ENCODE measurements around the gene P2RX1. TPM values are rescaled to one million over a fixed set of nuclear protein-coding genes. Genes with fewer than 3 reads are reported as not detected.

The P2RX1 gene
- total and polyA plus RNA-seq, 2 experiments from 2014 or later, result 0.31 to 2.2 TPM

- Mint-ChIP-seq H3K4me1 (peaks cover 43% of the 10 kb centered on the region), H3K27me3 (ENCODE audit: insufficient read depth, low read depth, poor library complexity) (peaks cover 23% of the 10 kb centered on the region), H3K4me3 (peak overlapping the region; percentile 84), H3K9me3 (peaks cover 3% of the 10 kb centered on the region; the same call in 1 of the 3 replicates), H3K36me3 (ENCODE audit: low read depth) (no peaks in the 10 kb centered on the region; the same call in 2 of the 3 replicates), H3K27ac (no peak overlapping the region)
- peak overlapping the region; percentile 83 for H3K4me3 ChIP-seq
- no peaks in the 10 kb centered on the region for H3K36me3 ChIP-seq (ENCODE audit: insufficient read depth)
- peaks cover 17% of the 10 kb centered on the region; the same call in 1 of the 2 replicates for H3F3A ChIP-seq (replicated peaks; ENCODE audit: low read depth)
- H3K4me2 ChIP-seq, result peak overlapping the region; percentile 90
- no peaks in the 10 kb centered on the region for H3K27me3 ChIP-seq (ENCODE audit: insufficient read depth)
- H3K9me2 ChIP-seq (ENCODE audit: insufficient read depth), result no peaks in the 10 kb centered on the region
- 0 out of 2 replicates have a peak, but pooled peaks cover 4% of the 10 kb centered on the region for H3K79me2 ChIP-seq (replicated peaks; ENCODE audit: insufficient read depth)
- peaks cover 28% of the 10 kb centered on the region for H3K4me1 ChIP-seq (ENCODE audit: insufficient read depth)
- DNase-seq (ENCODE audit: low spot score) (peak; percentile 66), ATAC-seq (peak; percentile 41)
- H4K20me1 ChIP-seq (replicated peaks; ENCODE audit: insufficient read depth), result no peaks in the 10 kb centered on the region
- no peak overlapping the region for H2AFZ ChIP-seq
- H3K27ac ChIP-seq (ENCODE audit: low read depth), result no peak overlapping the region
- TF ChIP-seq CTCF (conservative IDR thresholded peaks at IDR 0.05; ENCODE audit: low read depth in 2 of 2) (peak in 1 of 2 experiments; percentile 23; a peak in 1 of 4 replicates), ETS1 (IDR thresholded peaks at IDR 0.05) (no peak)
Measured at GRCh38 chr17:3892095-3892998, 23.9 kb downstream of the P2RX1 start.

- Histone ChIP-seq H3K4me1 (ENCODE audit: insufficient read depth) (peaks cover 28% of the 10 kb centered on the region), H3K79me2 (replicated peaks; ENCODE audit: insufficient read depth) (0 out of 2 replicates have a peak, but pooled peaks cover 4% of the 10 kb centered on the region), H2AFZ (no peak overlapping the region), H3K36me3 (ENCODE audit: insufficient read depth) (no peaks in the 10 kb centered on the region), H3F3A (replicated peaks; ENCODE audit: low read depth) (peaks cover 17% of the 10 kb centered on the region; the same call in 1 of the 2 replicates), H3K9me2 (ENCODE audit: insufficient read depth) (no peaks in the 10 kb centered on the region), H3K27ac (ENCODE audit: low read depth) (no peak overlapping the region), H4K20me1 (replicated peaks; ENCODE audit: insufficient read depth) (no peaks in the 10 kb centered on the region; the same call in 1 of the 2 replicates), H3K27me3 (ENCODE audit: insufficient read depth) (no peaks in the 10 kb centered on the region), H3K4me3 (peak overlapping the region; percentile 83), H3K4me2 (peak overlapping the region; percentile 90)
- Mint-ChIP-seq H3K9me3 (peaks cover 3% of the 10 kb centered on the region; the same call in 1 of the 3 replicates), H3K4me3 (peak overlapping the region; percentile 84), H3K27ac (no peak overlapping the region), H3K36me3 (ENCODE audit: low read depth) (no peaks in the 10 kb centered on the region; the same call in 2 of the 3 replicates), H3K4me1 (peaks cover 48% of the 10 kb centered on the region), H3K27me3 (ENCODE audit: insufficient read depth, low read depth, poor library complexity) (peaks cover 24% of the 10 kb centered on the region)
- ATAC-seq (peak; percentile 30; the same call in 2 of the 3 replicates), DNase-seq (ENCODE audit: low spot score) (peak; percentile 75)
- TF ChIP-seq STAT1 (IDR thresholded peaks at IDR 0.05; ENCODE audit: unreplicated experiment), result no peak
- TF ChIP-seq JUNB (IDR thresholded peaks at IDR 0.05; ENCODE audit: unreplicated experiment), result no peak
- no peak for TF ChIP-seq ZNF114 (CRISPR knock-in tag; IDR thresholded peaks at IDR 0.05)
- TF ChIP-seq ZNF331 (CRISPR knock-in tag; IDR thresholded peaks at IDR 0.05; ENCODE audit: low read depth), result no peak
- no peak for TF ChIP-seq ZNF462 (CRISPR knock-in tag; IDR thresholded peaks at IDR 0.05)
- TF ChIP-seq EZH2phosphoT487 (IDR thresholded peaks at IDR 0.05; ENCODE audit: unreplicated experiment), result no peak
- no peak for TF ChIP-seq ETS1 (IDR thresholded peaks at IDR 0.05)
- TF ChIP-seq NANOG (IDR thresholded peaks at IDR 0.05; ENCODE audit: borderline replicate concordance), result no peak
Measured at GRCh38 chr17:3891626-3892094, 24.6 kb downstream of the P2RX1 start.
